NCI-H1105 (cell line): ENCODE results near the gene ARHGAP15.

Experiments
- DNase-seq: peaks from one replicate; lab custom pipeline; 2025; lab: John Stamatoyannopoulos, UW

Gene ARHGAP15

DNA sequence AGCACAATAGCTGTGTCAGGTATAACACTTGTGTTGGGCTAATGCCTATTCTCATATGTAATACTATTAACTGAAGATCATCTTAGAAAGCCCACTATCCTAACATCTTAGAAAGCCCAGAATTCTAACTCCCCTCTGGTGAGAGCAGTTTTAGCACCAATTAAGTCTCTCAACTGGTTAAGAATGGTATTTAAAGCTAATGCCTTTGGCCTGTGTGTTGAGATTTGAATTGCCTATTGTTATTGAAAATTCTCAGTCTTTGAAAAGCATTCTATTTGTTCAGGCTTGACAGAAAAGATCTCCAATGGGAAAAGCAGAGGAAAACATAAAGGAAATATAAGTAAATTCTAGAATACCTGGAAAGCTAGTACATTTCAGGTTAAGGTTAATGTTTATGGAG lies 352.5 kb downstream of the ARHGAP15 start:
- no peak for DNase-seq

DNA sequence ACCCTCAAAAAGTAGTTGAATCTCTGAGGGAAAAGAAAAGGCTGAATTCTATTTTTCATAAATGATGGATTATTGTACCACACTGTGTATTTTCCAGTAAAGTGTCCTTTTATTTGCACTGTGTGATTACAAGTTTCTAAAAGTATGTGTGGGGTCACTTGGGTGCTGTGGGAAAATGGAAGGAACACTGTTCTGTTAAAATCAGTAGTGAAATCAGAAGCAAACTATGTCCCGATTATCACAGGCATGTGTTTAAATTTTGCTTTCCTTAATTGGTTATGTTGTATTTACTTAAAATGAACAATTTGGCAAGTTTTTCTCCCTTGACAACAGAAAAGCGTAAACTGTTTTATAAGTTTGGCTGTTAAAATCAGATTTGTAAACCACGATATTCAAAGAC lies 353.1 kb downstream of the ARHGAP15 start:
- DNase-seq = no peak

- no peak for DNase-seq
These were observed 353.6 kb downstream of the ARHGAP15 start for GRCh38 chr2:143482771-143483170.

- DNase-seq = no peak
These were observed 357.8 kb downstream of the ARHGAP15 start for GRCh38 chr2:143486976-143487375.

DNA sequence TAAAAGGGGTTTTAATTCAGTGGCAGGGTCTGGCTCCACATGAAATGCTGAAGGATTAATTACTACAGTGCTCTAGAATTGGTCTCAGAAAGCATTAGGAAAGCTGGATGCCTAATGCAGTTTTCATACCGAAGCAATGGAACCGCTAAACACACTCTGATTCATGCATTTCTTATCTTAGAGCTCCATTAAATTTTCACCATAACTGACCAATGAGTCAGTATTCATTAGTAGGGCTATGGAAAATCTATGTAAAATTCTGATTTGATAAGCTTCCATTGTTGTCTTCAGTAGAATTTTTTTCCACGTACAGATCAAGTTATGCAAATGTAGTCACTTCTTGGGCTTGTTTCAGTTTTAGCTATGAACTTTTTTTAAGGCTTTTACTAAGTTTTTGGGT lies 359.9 kb downstream of the ARHGAP15 start:
- DNase-seq = no peak

DNA sequence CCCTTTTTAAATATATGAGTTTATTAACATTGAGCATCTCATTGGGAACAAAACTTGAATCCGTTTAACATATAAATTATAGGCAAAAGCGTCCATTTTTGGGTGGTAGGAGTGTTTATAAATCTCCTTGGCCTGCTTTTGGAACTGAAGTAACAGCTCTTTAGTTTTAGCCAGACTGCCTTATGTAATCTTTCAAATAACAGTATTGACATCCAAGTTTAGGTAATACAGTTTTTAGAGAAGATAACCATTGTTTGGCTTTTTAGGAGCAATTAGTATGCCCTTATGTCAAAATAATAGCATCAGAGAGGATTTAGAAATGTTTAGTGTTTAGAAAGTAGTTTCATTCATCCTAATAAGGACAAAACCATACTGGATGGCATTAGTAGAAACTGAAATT lies 361.9 kb downstream of the ARHGAP15 start:
- no peak for DNase-seq

DNA sequence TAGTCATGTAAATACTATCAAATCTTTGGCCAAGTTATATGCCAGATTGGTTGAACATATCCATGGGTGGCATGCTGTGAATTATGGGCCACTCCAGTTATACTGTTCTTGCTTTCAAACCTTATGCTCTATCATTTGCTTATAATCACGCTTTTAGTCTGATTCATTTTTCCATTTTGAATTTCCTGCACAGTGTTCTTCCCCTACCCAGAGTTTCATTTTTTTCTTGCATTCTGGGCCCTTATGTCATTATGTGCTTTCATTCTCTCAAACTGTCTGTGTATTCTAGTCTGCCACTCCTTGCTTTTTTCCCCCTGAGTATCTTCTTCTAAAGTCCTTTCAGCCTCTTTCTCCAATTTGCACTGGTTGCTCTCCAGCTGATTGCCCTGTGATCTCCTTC lies 364.1 kb downstream of the ARHGAP15 start:
- no peak for DNase-seq

DNA sequence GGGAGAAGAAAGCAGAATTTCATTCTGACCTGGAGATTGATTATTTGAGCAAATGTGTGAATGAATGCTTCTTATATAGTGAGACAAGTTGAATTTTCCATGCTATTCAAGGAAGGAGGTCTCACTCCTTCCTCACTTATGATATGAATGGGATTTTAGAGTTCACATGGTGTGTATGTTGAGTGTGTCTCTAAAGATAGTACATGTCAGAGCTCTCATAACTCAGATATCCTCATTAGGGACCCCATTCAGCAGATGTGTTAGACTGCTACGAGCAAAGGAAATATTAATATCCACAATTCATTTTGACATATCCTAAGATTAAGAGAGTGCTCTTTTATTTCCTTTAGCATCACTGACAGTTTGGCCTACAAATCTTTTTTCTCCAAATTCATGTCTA lies 368.5 kb downstream of the ARHGAP15 start:
- no peak for DNase-seq

GRCh38 chr2:143498496-143498895 lies 369.3 kb downstream of the ARHGAP15 start:
- DNase-seq = no peak

DNA sequence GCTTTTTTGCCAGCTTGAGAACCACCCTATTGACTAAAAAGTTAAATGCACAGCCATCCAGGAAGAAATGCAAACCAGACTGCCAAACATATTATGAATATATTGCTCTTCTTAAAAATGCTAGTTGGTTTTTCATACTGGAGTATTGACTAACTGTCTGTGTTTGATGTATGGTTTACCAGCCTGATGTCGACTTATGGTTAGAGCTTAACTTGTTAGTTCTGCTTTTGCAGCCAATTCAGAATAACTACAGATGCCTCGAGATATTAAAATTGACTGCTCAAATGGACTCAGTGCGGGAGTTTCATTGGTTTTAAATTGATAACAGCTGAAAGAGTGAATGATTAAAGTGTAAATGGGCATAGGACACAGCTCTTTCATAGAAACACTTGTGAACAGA lies 369.8 kb downstream of the ARHGAP15 start:
- DNase-seq = no peak

DNA sequence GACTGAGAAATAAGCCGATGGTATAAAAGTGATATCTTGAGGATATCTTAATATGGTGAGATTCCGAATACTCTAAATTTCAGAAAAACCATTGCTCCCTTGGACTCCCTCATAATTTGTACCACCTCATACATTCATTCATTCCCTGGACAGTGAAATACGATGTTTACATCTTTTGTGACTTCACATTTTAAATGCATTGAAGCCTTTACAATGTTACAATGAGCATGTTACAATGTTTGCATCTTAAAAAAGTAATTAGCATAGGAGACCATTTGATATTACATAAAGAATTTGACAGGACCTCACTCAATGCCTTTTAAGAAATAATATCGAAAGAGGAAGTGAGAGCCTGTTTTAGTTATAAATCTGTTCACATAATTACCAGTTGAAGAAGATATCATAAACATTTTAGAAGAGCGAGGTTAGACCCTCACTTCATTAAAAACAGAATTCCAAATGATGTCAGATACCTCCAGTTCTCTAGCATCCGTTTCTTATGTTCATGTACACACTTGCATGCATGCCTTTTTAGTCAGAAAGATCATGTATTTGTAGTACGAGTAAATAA lies 372.0 kb downstream of the ARHGAP15 start:
- DNase-seq = no peak

- DNase-seq = no peak
These were observed 374.1 kb downstream of the ARHGAP15 start for GRCh38 chr2:143503280-143503679.

GRCh38 chr2:143504397-143504796 lies 375.2 kb downstream of the ARHGAP15 start:
- DNase-seq = no peak

- DNase-seq = no peak
These were observed 376.3 kb downstream of the ARHGAP15 start for GRCh38 chr2:143505542-143505941.

DNA sequence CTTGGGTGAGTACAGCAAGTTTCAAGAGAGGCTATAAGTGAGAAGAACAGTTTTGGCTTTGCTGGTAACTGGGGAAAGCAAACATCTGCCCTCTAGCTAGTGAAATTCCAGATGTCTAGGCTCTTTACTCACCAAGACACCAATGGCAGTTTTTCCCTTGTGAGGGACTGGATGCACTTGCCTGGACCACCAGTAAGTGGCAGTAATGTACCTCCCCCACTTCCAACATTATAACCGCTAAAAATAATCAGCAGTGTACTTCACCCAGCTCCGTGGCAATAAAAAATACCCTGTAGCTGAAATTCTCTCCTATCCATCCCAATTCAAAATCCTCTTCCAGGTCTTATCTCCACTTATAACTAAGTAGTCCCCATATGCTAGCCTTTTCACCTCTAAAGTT lies 383.9 kb downstream of the ARHGAP15 start:
- no peak for DNase-seq

- no peak for DNase-seq
These were observed 385.2 kb downstream of the ARHGAP15 start for GRCh38 chr2:143514413-143514812.

DNA sequence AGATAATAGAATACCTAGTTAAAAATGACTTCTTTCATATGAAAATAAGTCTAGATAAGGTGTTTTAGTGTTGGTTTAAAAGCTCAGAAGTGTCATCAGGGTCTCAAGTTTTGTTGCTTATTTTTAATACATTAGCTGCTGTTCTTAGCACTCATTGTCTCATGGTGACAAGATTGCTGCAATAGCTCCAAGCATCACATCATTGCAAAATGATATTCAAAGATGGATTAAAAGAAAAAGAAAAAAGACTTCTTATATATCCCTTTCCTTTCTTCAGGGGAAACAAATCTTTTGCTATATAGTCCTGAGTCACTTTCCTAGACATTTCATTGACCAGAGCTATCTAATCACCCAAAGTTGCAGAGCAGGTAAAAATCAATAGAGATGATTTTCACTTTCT lies 386.1 kb downstream of the ARHGAP15 start:
- DNase-seq = no peak

- DNase-seq = no peak
These were observed 390.3 kb downstream of the ARHGAP15 start for GRCh38 chr2:143519521-143519920.

- no peak for DNase-seq
These were observed 392.2 kb downstream of the ARHGAP15 start for GRCh38 chr2:143521396-143521795.

DNA sequence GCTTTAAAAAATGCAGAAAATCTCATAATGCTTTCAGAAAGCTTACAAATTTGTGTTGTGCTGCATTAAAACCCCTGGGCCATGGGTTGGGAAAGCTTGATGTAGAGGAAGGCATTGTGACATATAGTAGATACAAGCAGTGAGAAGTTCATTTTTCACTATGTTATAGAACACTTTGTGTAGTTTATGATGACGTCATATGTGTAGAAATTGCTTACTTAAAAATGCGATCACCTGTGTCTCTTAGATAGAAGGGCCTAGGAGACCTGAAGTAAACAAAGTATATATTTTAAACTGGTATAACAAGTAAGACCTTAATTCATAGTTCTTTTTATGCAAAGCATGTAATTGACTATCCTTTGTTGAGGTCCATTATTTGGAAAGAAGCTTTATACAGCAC lies 393.5 kb downstream of the ARHGAP15 start:
- no peak for DNase-seq

- no peak for DNase-seq
These were observed 394.9 kb downstream of the ARHGAP15 start for GRCh38 chr2:143524119-143524553.

- no peak for DNase-seq
These were observed 395.6 kb downstream of the ARHGAP15 start for GRCh38 chr2:143524559-143525401.

DNA sequence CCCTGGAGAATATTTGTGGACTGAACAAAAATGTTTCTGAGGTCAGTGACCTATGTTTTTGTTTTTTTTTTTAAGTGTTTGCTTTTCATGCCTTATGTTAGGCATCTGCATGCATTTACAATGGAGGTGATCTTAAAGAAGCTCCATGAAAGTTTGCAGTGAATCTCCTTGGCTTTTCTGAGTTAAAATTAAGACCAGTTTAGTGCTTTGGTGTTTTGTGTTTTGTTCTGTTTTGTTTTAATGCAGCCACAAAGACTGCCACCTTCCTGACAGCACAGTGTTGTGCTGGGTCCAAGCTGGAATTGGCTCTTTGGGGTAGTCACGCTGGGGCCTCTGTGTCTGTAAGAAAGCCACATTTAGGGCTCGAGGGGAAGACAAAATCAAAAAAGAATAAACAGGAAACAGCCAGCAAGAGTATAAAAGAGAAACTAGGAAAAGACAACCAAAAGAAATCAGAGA lies 396.2 kb downstream of the ARHGAP15 start:
- DNase-seq = no peak

DNA sequence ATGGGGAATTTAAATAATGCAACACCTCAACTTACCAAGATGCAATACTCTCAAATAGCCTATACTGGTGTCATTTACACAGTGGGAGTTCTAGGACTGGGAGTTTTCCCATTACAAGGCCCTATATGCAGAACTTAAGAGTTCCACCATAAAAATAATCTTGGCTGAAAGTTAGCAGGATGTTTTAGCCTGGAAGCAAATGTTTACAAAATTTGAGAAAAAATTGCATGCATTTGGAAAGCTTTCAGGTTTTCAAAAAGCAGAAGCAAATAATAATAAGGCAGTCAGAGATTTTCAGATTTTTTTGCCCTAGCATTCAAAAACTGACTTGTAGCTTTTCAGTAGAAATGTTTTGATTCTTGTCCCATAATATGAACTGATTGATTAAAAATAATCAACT lies 397.3 kb downstream of the ARHGAP15 start:
- no peak for DNase-seq
